CD4-positive, alpha-beta T cell treated with Interleukin-17A for 4 hours (primary cell): ENCODE measurements around the gene ADAMTSL3.
"Not testable (repeated sequence)": the region's sequence is repeated elsewhere in the genome, so short reads cannot be mapped to it uniquely, and the experiment has no call there.

ENCODE experiments used
- DNase-seq: peaks from one replicate; pipeline ENCODE4 v3.0.0-alpha.2; 2020; ENCODE audit warnings: mixed read lengths

ADAMTSL3 gene

DNA sequence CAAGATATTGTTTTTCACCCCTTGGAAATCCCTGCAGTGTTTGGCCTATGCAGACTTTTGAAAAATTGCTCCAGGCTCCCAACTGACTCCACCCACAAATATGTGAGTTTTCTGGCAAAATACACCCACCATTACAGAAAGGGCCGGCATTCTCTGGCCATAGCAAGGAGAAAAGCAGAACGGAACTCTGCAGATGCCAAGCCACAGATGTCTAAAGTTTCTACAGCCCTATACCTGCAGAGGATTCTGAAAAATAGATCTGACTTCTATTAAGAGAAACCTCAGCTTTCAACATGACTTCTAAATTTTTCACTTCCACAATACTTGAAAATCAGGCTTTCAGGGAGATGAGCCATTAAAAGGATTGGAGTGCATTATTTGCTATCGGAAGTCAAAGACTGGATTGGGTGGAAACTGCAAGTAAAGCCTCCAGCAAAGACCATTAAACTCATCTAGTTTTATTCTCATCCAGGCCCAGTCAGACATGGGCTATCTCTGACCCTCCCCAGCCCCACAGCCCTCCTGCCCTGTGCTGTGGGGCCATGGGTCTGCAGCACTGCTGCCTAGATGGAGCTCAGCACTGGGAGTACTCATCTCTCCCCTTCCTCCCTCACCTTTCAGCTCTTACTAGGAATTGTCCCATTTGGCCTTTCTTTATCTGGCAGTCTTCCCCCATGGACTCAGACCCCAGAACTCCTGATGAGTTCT, 338.6 kb downstream of the ADAMTSL3 start:
- no peak for DNase-seq

- DNase-seq = no peak
Measured at GRCh38 chr15:83993591-83993990, 339.7 kb downstream of the ADAMTSL3 start.

- DNase-seq = no peak
Measured at GRCh38 chr15:83998486-83998885, 344.6 kb downstream of the ADAMTSL3 start.

GRCh38 chr15:83999396-84000135, 345.6 kb downstream of the ADAMTSL3 start:
- no peak for DNase-seq

DNA sequence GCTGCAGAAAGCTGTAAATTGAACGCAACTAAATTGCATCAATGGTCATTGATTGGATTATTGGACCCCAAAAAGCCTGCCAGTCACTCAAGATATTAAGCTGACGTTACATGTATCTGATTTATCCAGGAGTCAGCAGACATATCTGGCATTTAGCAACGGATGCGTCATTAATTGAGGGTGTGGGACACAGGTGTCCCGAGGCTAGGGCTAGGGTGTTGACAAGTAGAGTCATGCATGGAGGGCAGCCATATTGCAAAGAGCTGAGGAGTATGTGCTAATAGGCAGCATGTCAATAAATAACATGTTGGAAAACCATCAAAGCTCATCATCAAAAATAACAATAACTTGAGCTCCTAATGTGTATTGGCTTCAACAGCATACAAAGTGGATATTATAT, 347.1 kb downstream of the ADAMTSL3 start:
- DNase-seq = no peak

- no peak for DNase-seq
Measured at GRCh38 chr15:84001655-84002054, 347.7 kb downstream of the ADAMTSL3 start.

DNA sequence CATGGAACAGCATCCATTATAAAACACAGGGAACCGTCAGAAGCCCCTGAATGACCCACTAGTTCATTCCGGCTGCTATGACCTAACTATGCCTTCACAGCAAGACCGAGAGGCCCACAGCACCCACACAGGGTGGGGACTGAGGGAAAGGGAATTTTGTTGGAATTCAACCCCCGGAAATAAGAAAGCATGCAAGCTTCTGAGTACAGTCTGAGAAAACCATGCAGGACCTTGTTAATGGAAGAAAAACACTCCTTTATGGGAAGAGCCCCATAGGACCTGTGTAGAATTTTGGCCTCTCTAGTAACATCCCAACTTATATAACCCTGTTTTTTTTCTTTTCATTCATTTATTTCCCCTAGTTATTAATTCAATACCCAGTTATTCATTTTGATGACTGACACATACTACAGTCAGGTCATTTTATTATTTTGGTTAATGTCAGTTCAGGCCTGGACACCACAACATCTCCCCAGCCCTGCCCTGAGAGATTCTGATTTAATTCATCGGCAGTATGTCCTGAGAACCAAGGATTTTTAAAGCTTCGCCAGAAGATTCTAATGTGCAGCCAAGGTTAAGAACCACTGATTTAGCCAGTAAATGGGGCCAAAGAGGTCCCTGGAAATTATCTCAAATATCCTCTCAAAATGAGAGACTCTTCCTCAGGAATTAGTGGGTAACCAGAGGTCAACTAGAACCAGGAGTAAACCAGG, 350.0 kb downstream of the ADAMTSL3 start:
- no peak for DNase-seq

DNA sequence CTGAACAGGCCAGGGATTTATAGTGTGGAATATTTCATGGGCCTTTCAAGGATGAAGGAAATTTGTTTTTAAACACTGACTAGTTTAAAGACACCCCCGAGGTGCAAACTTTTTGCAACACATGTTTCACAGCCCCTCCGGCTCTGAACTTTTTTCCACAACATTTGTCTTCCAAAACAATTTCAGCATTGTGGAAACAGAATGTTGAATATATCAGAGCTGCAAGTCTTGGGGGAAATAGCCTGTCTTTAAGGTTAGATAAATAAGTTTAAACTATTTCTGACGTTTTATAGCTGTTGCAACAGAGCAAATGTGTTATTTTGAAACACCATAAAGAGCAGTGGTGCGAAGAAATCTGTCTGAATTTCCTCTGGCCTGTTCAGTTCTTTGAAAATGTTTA, 352.5 kb downstream of the ADAMTSL3 start:
- DNase-seq = no peak

GRCh38 chr15:84009616-84010015, 355.7 kb downstream of the ADAMTSL3 start:
- no peak for DNase-seq

- DNase-seq = no peak
Measured at GRCh38 chr15:84010246-84010645, 356.3 kb downstream of the ADAMTSL3 start.

- no peak for DNase-seq
Measured at GRCh38 chr15:84016371-84016770, 362.4 kb downstream of the ADAMTSL3 start.

DNA sequence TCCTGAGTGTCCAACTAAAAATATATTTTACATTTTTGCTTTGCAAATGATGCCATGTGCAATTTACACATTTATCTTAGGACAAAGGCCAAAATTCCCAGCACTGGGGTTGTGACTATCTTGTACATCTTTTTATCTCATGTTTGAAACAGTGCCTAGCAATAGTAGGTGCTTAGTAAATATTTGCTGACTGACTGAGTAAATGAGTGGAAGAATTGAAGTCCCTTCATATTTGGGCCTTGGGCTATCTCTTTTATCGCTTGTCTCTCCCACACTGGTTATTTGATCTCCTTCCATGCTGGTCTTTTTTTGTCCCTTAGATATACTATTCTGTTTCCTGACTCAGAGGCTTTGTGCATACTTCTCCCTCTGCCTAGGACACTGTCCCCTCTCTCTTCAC, 368.6 kb downstream of the ADAMTSL3 start:
- DNase-seq = no peak

DNA sequence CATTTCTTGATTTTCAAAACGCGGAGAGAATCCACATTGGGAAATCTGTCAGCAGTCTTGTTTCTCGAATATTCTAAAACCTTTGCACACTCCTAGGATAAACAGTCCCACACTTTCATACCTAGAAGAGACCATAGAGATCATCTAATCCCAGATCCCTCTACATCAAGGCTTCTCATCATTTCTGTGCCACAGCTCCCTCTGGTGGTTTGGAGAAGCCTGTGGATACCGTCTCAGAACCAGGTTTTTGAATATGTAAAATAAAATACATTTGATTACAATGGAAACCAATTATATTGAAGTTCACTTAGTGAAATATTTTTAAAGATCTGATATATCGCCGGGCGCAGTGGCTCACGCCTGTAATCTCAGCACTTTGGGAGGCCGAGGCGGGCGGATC, 369.7 kb downstream of the ADAMTSL3 start:
- DNase-seq = no peak

DNA sequence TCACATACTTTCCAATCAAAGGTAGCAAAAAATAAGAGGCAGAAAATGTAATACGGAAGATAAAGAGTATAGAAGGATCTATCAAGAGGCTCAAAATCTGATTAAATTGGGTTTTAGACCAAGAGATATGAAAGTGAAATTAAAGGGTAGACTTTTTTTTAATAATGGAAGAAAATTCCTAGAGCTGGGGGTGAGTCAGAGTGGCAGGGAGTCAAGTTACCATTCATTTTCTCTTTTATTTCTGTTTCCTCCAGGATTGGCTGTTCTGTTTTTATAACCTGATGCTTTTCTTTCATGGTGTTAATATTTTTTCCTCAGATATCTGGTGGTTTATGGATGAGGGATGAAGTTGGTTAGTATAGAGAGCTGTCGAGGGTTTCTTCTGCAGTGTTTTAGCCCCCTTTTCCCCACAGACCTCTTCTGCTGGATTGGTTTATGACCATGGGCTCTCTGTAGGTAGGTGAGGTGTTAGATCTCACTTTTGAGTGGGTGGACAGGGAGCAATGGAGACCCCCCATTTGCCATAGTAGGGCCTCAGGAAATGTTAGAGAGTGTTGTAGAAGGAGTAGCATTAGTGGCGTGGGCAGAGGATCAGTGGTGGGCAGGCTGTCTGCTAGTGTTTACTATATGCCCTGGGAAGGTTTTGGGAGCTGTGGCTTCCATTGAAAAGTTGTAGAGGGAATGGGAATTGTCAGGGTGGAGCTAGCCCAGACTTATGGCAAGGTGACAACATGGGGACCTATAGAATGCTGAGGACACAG, 380.1 kb downstream of the ADAMTSL3 start:
- DNase-seq = no peak

DNA sequence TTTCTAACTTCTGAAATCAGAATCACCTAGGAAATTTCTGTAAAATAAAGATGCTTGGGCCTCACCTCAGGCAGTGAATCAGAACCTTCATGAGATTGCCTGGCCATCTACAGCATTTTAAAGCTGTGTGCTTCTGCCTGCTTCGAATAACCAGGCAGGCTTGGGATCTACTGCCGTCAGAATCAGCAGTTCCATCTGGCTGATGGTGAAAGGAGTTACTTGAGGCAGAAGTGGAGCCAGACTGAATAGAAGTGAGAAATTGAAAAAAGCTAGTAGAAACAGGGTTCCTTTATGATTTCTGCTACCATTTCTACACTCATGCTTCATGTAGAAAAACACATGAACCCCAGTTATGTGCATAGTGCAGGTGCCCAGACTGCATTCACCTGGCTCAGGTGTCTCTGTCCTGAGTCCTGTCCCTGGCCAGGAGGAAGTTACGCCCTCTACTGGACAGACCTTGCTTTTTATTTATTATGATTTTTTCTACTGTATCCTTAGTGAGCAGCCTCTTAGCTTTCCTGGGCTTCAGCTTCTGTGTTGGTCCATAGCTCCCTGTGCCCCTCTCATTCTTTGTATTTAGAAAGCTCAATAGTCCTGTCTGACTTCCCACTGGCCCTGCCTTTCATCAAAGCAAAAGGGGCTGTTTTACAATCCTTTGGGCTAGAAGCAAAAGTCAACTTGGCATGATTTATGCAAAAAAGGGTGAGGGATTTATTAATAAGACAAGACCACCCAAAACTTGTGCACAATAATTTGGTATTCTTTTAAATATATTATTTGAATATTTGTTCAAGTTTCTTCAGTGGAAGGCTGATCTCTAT, 380.9 kb downstream of the ADAMTSL3 start:
- no peak for DNase-seq

GRCh38 chr15:84035399-84035766, 381.5 kb downstream of the ADAMTSL3 start:
- no peak for DNase-seq

GRCh38 chr15:84037301-84037700, 383.4 kb downstream of the ADAMTSL3 start:
- no peak for DNase-seq

GRCh38 chr15:84042434-84043056, 388.6 kb downstream of the ADAMTSL3 start:
- DNase-seq = not testable (repeated sequence)

DNA sequence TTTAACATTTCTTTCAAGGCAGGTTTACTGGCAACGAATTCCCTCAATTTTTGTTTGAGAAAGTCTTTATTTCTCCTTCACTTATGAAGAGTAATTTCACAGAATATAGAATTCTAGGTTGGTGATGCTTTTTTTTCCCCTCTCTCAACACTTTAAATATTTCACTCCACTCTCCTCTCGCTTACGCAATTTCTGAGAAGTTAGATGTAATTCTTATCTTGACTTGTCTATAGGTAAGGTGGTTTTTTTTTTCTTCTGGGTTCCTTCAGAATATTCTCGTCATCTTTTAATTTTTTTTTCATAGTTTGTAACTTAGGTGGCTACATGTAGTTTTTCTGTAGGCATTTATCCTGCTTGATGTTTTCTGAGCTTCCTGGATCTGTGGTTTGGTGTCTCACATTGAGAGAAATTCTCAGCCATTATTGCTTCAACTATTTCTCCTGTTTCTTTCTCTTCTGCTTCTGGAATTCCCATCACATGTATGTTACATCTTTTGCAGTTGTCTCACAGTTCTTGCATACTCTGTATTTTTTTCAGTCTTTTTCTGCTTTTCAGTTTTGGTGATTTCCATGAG, 392.2 kb downstream of the ADAMTSL3 start:
- DNase-seq = no peak

- DNase-seq = not testable (repeated sequence)
Measured at GRCh38 chr15:84049480-84049879, 395.6 kb downstream of the ADAMTSL3 start.

DNA sequence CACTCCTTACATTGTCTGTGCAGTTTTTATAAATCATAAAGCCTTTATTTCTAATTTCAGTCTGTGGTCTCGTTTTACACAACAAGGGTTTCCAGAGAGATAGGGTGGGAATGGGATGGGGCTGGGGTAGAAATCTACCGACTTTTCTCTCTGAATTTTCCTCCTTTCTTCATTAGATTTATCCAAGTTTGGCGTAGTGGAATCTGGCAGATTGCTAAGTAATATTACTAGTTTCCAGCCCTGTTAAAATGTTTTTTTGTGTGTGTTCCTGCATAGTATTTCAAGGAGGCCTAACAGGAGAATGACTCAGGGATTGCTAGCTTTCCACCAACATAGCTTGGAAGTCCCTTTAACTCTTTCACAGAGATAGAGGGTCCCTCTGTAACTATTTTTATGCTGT, 396.2 kb downstream of the ADAMTSL3 start:
- no peak for DNase-seq
